Small intestine (tissue), 7 donors: ENCODE measurements around the gene ARHGDIA. TPM values are rescaled to one million over a fixed set of nuclear protein-coding genes. Genes with fewer than 3 reads are reported as not detected.

Experiments used
- DNase-seq, 2 donors: peaks; one replicate each; pipeline versions ENCODE4 v3.0.0 to v3.0.0-alpha.2; 2013
- FAIRE-seq: peaks from 2 replicates; lab custom pipeline; 2012; peaks lifted over from hg19 to GRCh38; lab: Jason Lieb, UNC
- H3K27ac ChIP-seq, 3 donors: one replicate each; pipeline ENCODE4 v1.5.1; 2013; ENCODE audit warnings: low read length in 2 of 3, mild to moderate bottlenecking in 2 of 3, control low read depth in 1 of 3, inconsistent platforms in 1 of 3, low read depth in 1 of 3, moderate library complexity in 1 of 3
- H3K27me3 ChIP-seq, 3 donors: one replicate each; pipeline ENCODE4 v1.6.1; 2013; ENCODE audit warnings: low read length in 3 of 3, inconsistent platforms in 1 of 3; ENCODE audit not compliant: control insufficient read depth in 3 of 3, insufficient read depth in 3 of 3
- H3K36me3 ChIP-seq, 3 donors: one replicate each; pipeline ENCODE4 v1.6.1; 2013; ENCODE audit warnings: low read length in 3 of 3, inconsistent platforms in 1 of 3, low read depth in 1 of 3, mild to moderate bottlenecking in 1 of 3, moderate library complexity in 1 of 3; ENCODE audit not compliant: control insufficient read depth in 3 of 3, insufficient read depth in 2 of 3
- H3K4me1 ChIP-seq, 3 donors: one replicate each; pipeline ENCODE4 v1.6.1; 2013; ENCODE audit warnings: low read length in 2 of 3, inconsistent platforms in 1 of 3, low read depth in 1 of 3, mild to moderate bottlenecking in 1 of 3, moderate library complexity in 1 of 3; ENCODE audit not compliant: control insufficient read depth in 3 of 3, insufficient read depth in 2 of 3
- H3K4me3 ChIP-seq, 3 donors: one replicate each; pipeline ENCODE4 v1.5.1; 2013; ENCODE audit warnings: low read length in 3 of 3, control low read depth in 1 of 3, inconsistent platforms in 1 of 3, low read depth in 1 of 3, mild to moderate bottlenecking in 1 of 3, moderate library complexity in 1 of 3
- H3K9me3 ChIP-seq, 2 donors: one replicate each; pipeline ENCODE4 v1.6.1; 2013; ENCODE audit warnings: low read depth in 1 of 2, low read length in 1 of 2; ENCODE audit not compliant: control insufficient read depth in 2 of 2, insufficient read depth in 1 of 2
- WGBS, 3 donors: extraction: QIAGEN DNeasy Blood & Tissue Kit; methylation state at CpG; one replicate each; pipeline ENCODE4 v1.1.7; 2013; 5-methylcytosine and 5-hydroxymethylcytosine counted together
- polyA plus RNA-seq, 4 donors: library from polyadenylated mRNA; stranded (reverse) in 3 of 4; unstranded in 1 of 4; fragments of 200-250 nt in 3 of 4; fragments of 120-200 nt in 1 of 4; gene quantifications; one replicate each; pipeline versions ENCODE4 v1.2.1 to v1.2.3, GENCODE V29; 2013
- donor health status: healthy with polysubstance abuse.
- donor health status: control.
- donor health status: control.
- donor health status: Bipolar disorder and iron deficiency.
- donor health status: healthy.

The ARHGDIA gene
- polyA plus RNA-seq, 4 donors, result 190 to 411 (median 341) TPM

- H3K36me3 ChIP-seq, result peaks cover 7 to 56% (median 24%) of the 10 kb centered on the region in 3 donors
- no peaks in the 10 kb centered on the region for H3K27me3 ChIP-seq
- H3K4me3 ChIP-seq, result no peak overlapping the region
- H3K9me3 ChIP-seq, result no peaks in the 10 kb centered on the region
- DNase-seq, result no peak
- no peak for FAIRE-seq
- H3K27ac ChIP-seq, result no peak overlapping the region
- H3K4me1 ChIP-seq, result peaks cover 5 to 36% (median 9%) of the 10 kb centered on the region in 3 donors
- WGBS, 3 donors, result 96 to 98% (median 96%) methylated on average over 34 to 36 of the region's 36 CpGs
Observed at GRCh38 chr17:81914103-81914850, 43.1 kb upstream of the ARHGDIA start.

- H3K4me1 ChIP-seq, result peaks cover 5 to 32% (median 9%) of the 10 kb centered on the region in 3 donors
- no peak for DNase-seq
- peaks cover 7 to 56% (median 24%) of the 10 kb centered on the region in 3 donors for H3K36me3 ChIP-seq
- no peak for FAIRE-seq
- 94 to 98% (median 95%) methylated on average over 31 of the region's 31 CpGs for WGBS, 3 donors
- no peak overlapping the region for H3K4me3 ChIP-seq
- no peaks in the 10 kb centered on the region for H3K27me3 ChIP-seq
- H3K27ac ChIP-seq, result no peak overlapping the region
- H3K9me3 ChIP-seq, result no peaks in the 10 kb centered on the region
Observed at GRCh38 chr17:81913394-81914102, 42.4 kb upstream of the ARHGDIA start.

GRCh38 chr17:81912441-81913309 is 41.5 kb upstream of the ARHGDIA start:
- Histone ChIP-seq H3K4me1 (peaks cover 2 to 28% (median 7%) of the 10 kb centered on the region in 3 donors), H3K27me3 (no peaks in the 10 kb centered on the region), H3K9me3 (no peaks in the 10 kb centered on the region), H3K27ac (no peak overlapping the region), H3K36me3 (peaks cover 7 to 64% (median 31%) of the 10 kb centered on the region in 3 donors), H3K4me3 (no peak overlapping the region)
- DNase-seq, result peak in 1 of 2 donors; percentile 56
- no peak for FAIRE-seq
- WGBS, 3 donors, result 80 to 90% (median 88%) methylated on average over 31 to 32 of the region's 32 CpGs

GRCh38 chr17:81911969-81912368 is 40.8 kb upstream of the ARHGDIA start:
- peaks cover 7 to 71% (median 32%) of the 10 kb centered on the region in 3 donors for H3K36me3 ChIP-seq
- H3K4me3 ChIP-seq, result peak overlapping the region in 1 of 3 donors; percentile 13
- H3K27ac ChIP-seq, result peak overlapping the region in 2 of 3 donors; percentile 13 to 36
- FAIRE-seq (no peak), DNase-seq (no peak)
- H3K27me3 ChIP-seq, result no peaks in the 10 kb centered on the region
- peaks cover 2 to 24% (median 4%) of the 10 kb centered on the region in 3 donors for H3K4me1 ChIP-seq
- WGBS, 3 donors, result 80 to 87% (median 83%) methylated on average over 19 of the region's 19 CpGs
- no peaks in the 10 kb centered on the region for H3K9me3 ChIP-seq

- Histone ChIP-seq H3K4me3 (peak within 1 kb of the TSS; percentile 77 to 98 (median 82)), H3K4me1 (peaks cover 0 to 20% (median 2%) of the 10 kb centered on the region in 3 donors), H3K9me3 (no peaks in the 10 kb centered on the region), H3K36me3 (peaks cover 7 to 76% (median 36%) of the 10 kb centered on the region in 3 donors), H3K27me3 (no peaks in the 10 kb centered on the region), H3K27ac (peak within 1 kb of the TSS; percentile 92 to 98 (median 96))
- FAIRE-seq (no peak), DNase-seq (peak; percentile 94)
- WGBS, 3 donors, result 4 to 15% (median 8%) methylated on average over 33 to 84 of the region's 84 CpGs
Observed at GRCh38 chr17:81911277-81911961, 40.3 kb upstream of the ARHGDIA start, which contains the start of gene PCYT2. TSS of gene PCYT2 (minus strand) at chr17:81911399. CDS start at chr17:81911355, 44 bp downstream.

- Histone ChIP-seq H3K27me3 (no peaks in the 10 kb centered on the region), H3K4me3 (peak overlapping the region; percentile 77 to 98 (median 82)), H3K4me1 (peaks cover 0 to 15% (median 2%) of the 10 kb centered on the region in 3 donors), H3K36me3 (peaks cover 7 to 79% (median 37%) of the 10 kb centered on the region in 3 donors), H3K27ac (peak overlapping the region; percentile 92 to 98 (median 96)), H3K9me3 (no peaks in the 10 kb centered on the region)
- 0 to 1% (median 1%) methylated on average over 26 to 55 of the region's 55 CpGs for WGBS, 3 donors
- FAIRE-seq, result no peak
- DNase-seq, result no peak
Observed at GRCh38 chr17:81910840-81911276, 39.7 kb upstream of the ARHGDIA start.

- H3K4me1 ChIP-seq, result peaks cover 0 to 12% (median 2%) of the 10 kb centered on the region in 3 donors
- FAIRE-seq, result no peak
- peak overlapping the region; percentile 77 to 98 (median 82) for H3K4me3 ChIP-seq
- WGBS, 3 donors, result 14 to 31% (median 22%) methylated on average over 23 of the region's 23 CpGs
- no peaks in the 10 kb centered on the region for H3K9me3 ChIP-seq
- peak overlapping the region; percentile 92 to 98 (median 96) for H3K27ac ChIP-seq
- peaks cover 7 to 79% (median 33%) of the 10 kb centered on the region in 3 donors for H3K36me3 ChIP-seq
- H3K27me3 ChIP-seq, result no peaks in the 10 kb centered on the region
- DNase-seq, result peak; percentile 84 to 94
Observed at GRCh38 chr17:81909966-81910839, 39.1 kb upstream of the ARHGDIA start.
